ENCODE data around the gene CEP135. TPM values are rescaled to one million over a fixed set of nuclear protein-coding genes. Genes with fewer than 3 reads are reported as not detected.

Gene CEP135
- total and polyA plus RNA-seq, 2 donors (not counting 1 experiment from before 2014, with no cell fraction given) = 4.6 to 5.9 TPM

DNA sequence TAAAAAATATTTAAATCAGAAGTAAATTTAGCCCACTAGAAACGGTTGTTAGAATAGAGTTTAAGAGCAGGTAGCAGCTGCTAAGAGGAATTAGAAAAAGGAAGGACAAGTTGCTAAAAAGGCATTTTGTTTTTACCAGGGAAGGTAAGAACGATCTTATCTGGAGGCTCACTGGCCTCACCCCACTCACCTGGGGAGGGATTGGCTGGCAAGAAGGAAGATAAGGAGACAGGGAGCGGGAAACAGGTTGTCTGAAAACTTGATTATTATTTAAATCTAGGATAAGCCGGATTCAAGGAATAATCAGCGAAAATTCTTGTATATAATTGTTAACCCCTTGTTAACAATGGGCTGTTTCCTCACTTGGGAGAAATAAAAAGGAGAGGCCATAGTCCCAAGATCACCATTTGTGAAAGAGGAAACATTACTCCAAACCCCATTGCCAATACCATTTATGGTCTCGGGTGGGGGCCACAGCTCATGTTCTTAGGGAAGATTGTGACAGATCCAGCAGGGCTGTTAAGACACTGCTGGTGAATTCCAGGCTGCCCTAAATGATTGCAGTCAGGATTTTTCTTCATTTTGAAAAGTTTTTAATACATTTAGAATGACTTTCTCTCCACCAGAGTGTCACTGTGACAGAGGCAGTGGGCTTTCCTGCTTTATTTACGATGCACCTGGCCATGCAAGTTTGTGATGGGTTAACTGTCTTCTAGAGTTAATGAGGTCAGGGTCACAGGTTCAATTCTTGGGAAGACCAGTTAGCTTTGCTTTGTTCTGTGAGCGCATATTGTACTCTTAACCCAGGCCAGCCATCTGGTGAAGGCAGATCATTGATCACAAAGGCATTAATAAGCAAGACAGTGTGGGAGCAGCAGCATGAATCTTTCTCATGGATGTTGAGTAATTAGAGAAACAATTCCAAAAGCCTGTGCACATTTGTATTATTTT, 106.6 kb downstream of the CEP135 start:
- Histone ChIP-seq H3K4me3 (replicated peaks in 1 of 4; ENCODE audit: control extremely low read depth in 1 of 4, insufficient read depth in 1 of 4, low read depth in 3 of 4, low read length in 4 of 4) (no peak overlapping the region), H2AFZ (ENCODE audit: low read length) (no peak overlapping the region), H4K20me1 (ENCODE audit: control insufficient read depth, extremely low read depth, insufficient read depth, low read length) (no peaks in the 10 kb centered on the region), H3K9me3 (ENCODE audit: control insufficient read depth, insufficient read depth, low read depth, low read length) (no peaks in the 10 kb centered on the region), H3K9ac (ENCODE audit: insufficient read depth, low read length) (no peak overlapping the region), H3K79me2 (ENCODE audit: control insufficient read depth, insufficient read depth, low read length) (no peaks in the 10 kb centered on the region), H3K27ac (ENCODE audit: insufficient read depth, low read length) (no peak overlapping the region), H3K27me3 (ENCODE audit: control insufficient read depth, insufficient read depth, low read length) (no peaks in the 10 kb centered on the region), H3K36me3 (ENCODE audit: control insufficient read depth, insufficient read depth, low read length) (no peaks in the 10 kb centered on the region), H3K4me2 (ENCODE audit: extremely low read depth, insufficient read depth, low read length) (no peak overlapping the region), H3K4me1 (ENCODE audit: control insufficient read depth, extremely low read depth, insufficient read depth, low read length) (no peaks in the 10 kb centered on the region)
- peak; percentile 11 to 44 for DNase-seq (ENCODE audit: low read depth in 2 of 2)
- TF ChIP-seq EZH2 (IDR thresholded peaks at IDR 0.05; ENCODE audit: low read length, missing control alignments) = no peak
- TF ChIP-seq, protein P1, sequence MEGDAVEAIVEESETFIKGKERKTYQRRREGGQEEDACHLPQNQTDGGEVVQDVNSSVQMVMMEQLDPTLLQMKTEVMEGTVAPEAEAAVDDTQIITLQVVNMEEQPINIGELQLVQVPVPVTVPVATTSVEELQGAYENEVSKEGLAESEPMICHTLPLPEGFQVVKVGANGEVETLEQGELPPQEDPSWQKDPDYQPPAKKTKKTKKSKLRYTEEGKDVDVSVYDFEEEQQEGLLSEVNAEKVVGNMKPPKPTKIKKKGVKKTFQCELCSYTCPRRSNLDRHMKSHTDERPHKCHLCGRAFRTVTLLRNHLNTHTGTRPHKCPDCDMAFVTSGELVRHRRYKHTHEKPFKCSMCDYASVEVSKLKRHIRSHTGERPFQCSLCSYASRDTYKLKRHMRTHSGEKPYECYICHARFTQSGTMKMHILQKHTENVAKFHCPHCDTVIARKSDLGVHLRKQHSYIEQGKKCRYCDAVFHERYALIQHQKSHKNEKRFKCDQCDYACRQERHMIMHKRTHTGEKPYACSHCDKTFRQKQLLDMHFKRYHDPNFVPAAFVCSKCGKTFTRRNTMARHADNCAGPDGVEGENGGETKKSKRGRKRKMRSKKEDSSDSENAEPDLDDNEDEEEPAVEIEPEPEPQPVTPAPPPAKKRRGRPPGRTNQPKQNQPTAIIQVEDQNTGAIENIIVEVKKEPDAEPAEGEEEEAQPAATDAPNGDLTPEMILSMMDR (conservative IDR thresholded peaks at IDR 0.05 in 1 of 2, IDR thresholded peaks at IDR 0.05 in 1 of 2; ENCODE audit: low read depth in 1 of 2, low read length in 2 of 2) = no peak

DNA sequence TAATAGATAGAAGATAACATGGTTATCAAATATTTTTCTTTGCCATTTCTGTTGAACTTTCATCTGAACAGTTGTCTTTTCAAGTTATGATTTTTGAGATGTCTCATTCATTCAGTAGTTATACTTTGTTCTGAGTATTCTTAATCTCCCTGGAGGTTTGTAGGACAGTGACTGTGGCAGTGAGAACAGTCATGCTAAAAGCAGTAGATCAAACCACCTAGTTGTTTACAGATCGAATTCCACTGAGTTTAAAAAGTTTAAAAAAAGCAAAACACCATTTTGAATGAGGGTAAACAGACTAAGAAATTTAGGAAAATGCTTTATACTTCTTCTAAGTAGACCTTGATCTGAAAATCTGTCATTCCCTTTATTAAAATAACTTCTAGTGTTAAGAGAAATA, 107.2 kb downstream of the CEP135 start:
- Histone ChIP-seq H3K36me3 (ENCODE audit: control insufficient read depth, insufficient read depth, low read length) (no peaks in the 10 kb centered on the region), H3K9ac (ENCODE audit: insufficient read depth, low read length) (no peak overlapping the region)

DNA sequence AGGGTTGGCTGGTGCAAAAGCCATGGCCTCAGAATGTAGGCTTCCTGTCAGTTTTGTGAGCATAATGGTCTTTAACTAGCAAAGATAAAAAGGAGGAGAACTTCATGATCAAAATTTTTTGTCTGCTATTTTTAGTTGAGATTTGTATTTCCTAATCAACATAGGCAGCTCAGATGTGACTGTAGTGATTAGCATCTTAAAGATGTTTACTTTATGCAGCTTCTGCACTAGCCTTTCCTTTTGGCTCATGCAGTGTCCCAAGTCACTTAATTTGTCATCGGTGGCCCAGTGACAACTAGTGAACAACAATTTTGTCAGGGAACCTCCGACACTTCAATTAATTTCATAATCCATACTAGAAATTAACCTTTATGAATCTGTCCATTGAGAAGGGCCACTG, 109.8 kb downstream of the CEP135 start:
- H3K27ac ChIP-seq (ENCODE audit: insufficient read depth, low read length) = no peak overlapping the region
- no peak for TF ChIP-seq EZH2 (IDR thresholded peaks at IDR 0.05; ENCODE audit: low read length, missing control alignments)
- TF ChIP-seq, protein P1 (conservative IDR thresholded peaks at IDR 0.05 in 1 of 2, IDR thresholded peaks at IDR 0.05 in 1 of 2; ENCODE audit: low read depth in 1 of 2, low read length in 2 of 2) = no peak
- H2AFZ ChIP-seq (ENCODE audit: low read length) = no peak overlapping the region
- H3K79me2 ChIP-seq (ENCODE audit: control insufficient read depth, insufficient read depth, low read length) = no peaks in the 10 kb centered on the region
- no peaks in the 10 kb centered on the region for H4K20me1 ChIP-seq (ENCODE audit: control insufficient read depth, extremely low read depth, insufficient read depth, low read length)
- H3K4me1 ChIP-seq (ENCODE audit: control insufficient read depth, extremely low read depth, insufficient read depth, low read length) = no peaks in the 10 kb centered on the region
- H3K36me3 ChIP-seq (ENCODE audit: control insufficient read depth, insufficient read depth, low read length) = no peaks in the 10 kb centered on the region
- DNase-seq (ENCODE audit: low read depth in 2 of 2) = no peak
- H3K9me3 ChIP-seq (ENCODE audit: control insufficient read depth, insufficient read depth, low read depth, low read length) = no peaks in the 10 kb centered on the region
- no peak overlapping the region for H3K4me2 ChIP-seq (ENCODE audit: extremely low read depth, insufficient read depth, low read length)
- no peak overlapping the region for H3K9ac ChIP-seq (ENCODE audit: insufficient read depth, low read length)
- H3K4me3 ChIP-seq (replicated peaks in 1 of 4; ENCODE audit: control extremely low read depth in 1 of 4, insufficient read depth in 1 of 4, low read depth in 3 of 4, low read length in 4 of 4) = no peak overlapping the region
- no peaks in the 10 kb centered on the region for H3K27me3 ChIP-seq (ENCODE audit: control insufficient read depth, insufficient read depth, low read length)

More for the DNA sequence above, 107.2 kb downstream of the CEP135 start:
- Histone ChIP-seq H3K4me2 (ENCODE audit: extremely low read depth, insufficient read depth, low read length) (no peak overlapping the region), H3K79me2 (ENCODE audit: control insufficient read depth, insufficient read depth, low read length) (no peaks in the 10 kb centered on the region), H3K4me1 (ENCODE audit: control insufficient read depth, extremely low read depth, insufficient read depth, low read length) (no peaks in the 10 kb centered on the region), H3K9me3 (ENCODE audit: control insufficient read depth, insufficient read depth, low read depth, low read length) (no peaks in the 10 kb centered on the region), H3K27ac (ENCODE audit: insufficient read depth, low read length) (no peak overlapping the region), H3K27me3 (ENCODE audit: control insufficient read depth, insufficient read depth, low read length) (no peaks in the 10 kb centered on the region), H2AFZ (ENCODE audit: low read length) (no peak overlapping the region), H4K20me1 (ENCODE audit: control insufficient read depth, extremely low read depth, insufficient read depth, low read length) (no peaks in the 10 kb centered on the region), H3K4me3 (replicated peaks in 1 of 4; ENCODE audit: control extremely low read depth in 1 of 4, insufficient read depth in 1 of 4, low read depth in 3 of 4, low read length in 4 of 4) (no peak overlapping the region)
- DNase-seq (ENCODE audit: low read depth in 2 of 2) = peak in 1 of 2 donors; percentile 26
- TF ChIP-seq, protein P1 (conservative IDR thresholded peaks at IDR 0.05 in 1 of 2, IDR thresholded peaks at IDR 0.05 in 1 of 2; ENCODE audit: low read depth in 1 of 2, low read length in 2 of 2) = no peak
- no peak for TF ChIP-seq EZH2 (IDR thresholded peaks at IDR 0.05; ENCODE audit: low read length, missing control alignments)

Data from fibroblast of lung (primary cell).